H9 (cell line): Measurements from ENCODE around the gene KIF1A. TPM values are rescaled to one million over a fixed set of nuclear protein-coding genes. Genes with fewer than 3 reads are reported as not detected.

ENCODE experiments used
- DNase-seq: peaks from one replicate; pipeline ENCODE4 v3.0.0-alpha.2; 2017
- H2AFZ ChIP-seq: one replicate; pipeline ENCODE4 v1.6.1; 2013; ENCODE audit warnings: mild to moderate bottlenecking, low read length, control low read depth, moderate library complexity
- H2AK5ac ChIP-seq: 2 replicates; pipeline ENCODE4 v1.6.1; 2013; ENCODE audit warnings: low read length, control low read depth, mixed read lengths; ENCODE audit not compliant: insufficient read length
- H2BK120ac ChIP-seq: one replicate; pipeline ENCODE4 v1.6.1; 2013; ENCODE audit warnings: low read depth, mild to moderate bottlenecking, low read length, control low read depth, inconsistent platforms; ENCODE audit not compliant: poor library complexity, severe bottlenecking
- H2BK12ac ChIP-seq: 2 replicates; pipeline ENCODE4 v1.6.1; 2013; ENCODE audit warnings: low read length, control low read depth, mixed read lengths, low read depth; ENCODE audit not compliant: insufficient read length
- H2BK15ac ChIP-seq: 2 replicates; pipeline ENCODE4 v1.6.1; 2013; ENCODE audit warnings: low read depth, low read length, control low read depth
- H2BK20ac ChIP-seq: one replicate; pipeline ENCODE4 v1.6.1; 2013; ENCODE audit warnings: low read depth, mild to moderate bottlenecking, low read length, control low read depth, inconsistent platforms; ENCODE audit not compliant: poor library complexity, severe bottlenecking
- H2BK5ac ChIP-seq: 2 replicates; pipeline ENCODE4 v1.6.1; 2013; ENCODE audit warnings: low read length, control low read depth, mixed read lengths; ENCODE audit not compliant: insufficient read length
- H3K14ac ChIP-seq: 2 replicates; pipeline ENCODE4 v1.6.1; 2013; ENCODE audit warnings: low read length, control low read depth; ENCODE audit not compliant: insufficient read depth
- H3K18ac ChIP-seq: 2 replicates; pipeline ENCODE4 v1.6.1; 2013; ENCODE audit warnings: low read depth, mild to moderate bottlenecking, mixed read lengths, low read length, control low read depth; ENCODE audit not compliant: insufficient read length
- H3K23ac ChIP-seq: 2 replicates; pipeline ENCODE4 v1.6.1; 2013; ENCODE audit warnings: low read length, control low read depth, mixed read lengths, low read depth; ENCODE audit not compliant: insufficient read length
- H3K23me2 ChIP-seq: 2 replicates; pipeline ENCODE4 v1.6.1; 2013; ENCODE audit warnings: low read depth, mild to moderate bottlenecking, mixed read lengths, low read length, control low read depth; ENCODE audit not compliant: insufficient read length, poor library complexity, severe bottlenecking
- H3K27ac ChIP-seq: 2 replicates; pipeline ENCODE4 v1.5.1; 2013; ENCODE audit warnings: low read length, control low read depth, mixed read lengths, low read depth; ENCODE audit not compliant: insufficient read length
- H3K27me3 ChIP-seq: 2 replicates; pipeline ENCODE4 v1.6.1; 2013; ENCODE audit warnings: low read length, control low read depth, inconsistent platforms; ENCODE audit not compliant: insufficient read depth
- H3K4ac ChIP-seq: 2 replicates; pipeline ENCODE4 v1.6.1; 2013; ENCODE audit warnings: low read depth, mild to moderate bottlenecking, control low read depth, inconsistent platforms, low read length, moderate library complexity
- H3K4me1 ChIP-seq: 2 replicates; pipeline ENCODE4 v1.6.1; 2013; ENCODE audit warnings: low read length, control low read depth, inconsistent platforms; ENCODE audit not compliant: insufficient read depth
- H3K4me2 ChIP-seq: 2 replicates; pipeline ENCODE4 v1.6.1; 2013; ENCODE audit warnings: low read length, control low read depth, mixed read lengths; ENCODE audit not compliant: insufficient read length, insufficient read depth
- H3K56ac ChIP-seq: 2 replicates; pipeline ENCODE4 v1.6.1; 2013; ENCODE audit warnings: low read depth, mild to moderate bottlenecking, mixed read lengths, low read length, control low read depth; ENCODE audit not compliant: insufficient read length
- H3K79me1 ChIP-seq: 2 replicates; pipeline ENCODE4 v1.6.1; 2013; ENCODE audit warnings: low read depth, mild to moderate bottlenecking, moderate library complexity, low read length, control low read depth, inconsistent platforms; ENCODE audit not compliant: insufficient read depth, poor library complexity, severe bottlenecking
- H3K79me2 ChIP-seq: 2 replicates; pipeline ENCODE4 v1.6.1; 2013; ENCODE audit warnings: low read length, control low read depth, inconsistent platforms; ENCODE audit not compliant: insufficient read depth
- H3K9ac ChIP-seq: 2 replicates; pipeline ENCODE4 v1.6.1; 2013; ENCODE audit warnings: low read length, control low read depth, mixed read lengths; ENCODE audit not compliant: insufficient read length; ENCODE audit errors: extremely low read depth
- H3K9me3 ChIP-seq: one replicate; pipeline ENCODE4 v1.6.1; 2013; ENCODE audit warnings: low read depth, low read length, inconsistent platforms; ENCODE audit not compliant: control insufficient read depth
- H3T11ph ChIP-seq: one replicate; pipeline ENCODE4 v1.6.1; 2013; ENCODE audit warnings: mild to moderate bottlenecking, low read length, control low read depth, inconsistent platforms
- H4K20me1 ChIP-seq: one replicate; pipeline ENCODE4 v1.6.1; 2013; ENCODE audit not compliant: control insufficient read depth, insufficient read length, insufficient read depth
- H4K5ac ChIP-seq: 2 replicates; pipeline ENCODE4 v1.6.1; 2013; ENCODE audit warnings: low read depth, mild to moderate bottlenecking, mixed read lengths, low read length, control low read depth; ENCODE audit not compliant: insufficient read length
- H4K8ac ChIP-seq: replicated peaks from 2 replicates; pipeline ENCODE4 v1.6.1; 2013; ENCODE audit warnings: low read length, control low read depth, mixed read lengths, low read depth; ENCODE audit not compliant: insufficient read length
- H4K91ac ChIP-seq: 2 replicates; pipeline ENCODE4 v1.6.1; 2013; ENCODE audit warnings: low read depth, mild to moderate bottlenecking, moderate library complexity, mixed read lengths, low read length, control low read depth; ENCODE audit not compliant: insufficient read length
- H3K27ac Mint-ChIP-seq, 3 experiments: 2 replicates in 2 of 3; 3 replicates in 1 of 3; pipeline ENCODE4 v1.8.0; 2020 to 2021; ENCODE audit warnings: mixed read lengths in 3 of 3, mild to moderate bottlenecking in 1 of 3, moderate library complexity in 1 of 3
- H3K27me3 Mint-ChIP-seq: 2 replicates; pipeline ENCODE4 v1.8.0; 2021; ENCODE audit warnings: low read depth, mild to moderate bottlenecking, moderate library complexity, mixed read lengths
- H3K36me3 Mint-ChIP-seq, 3 experiments: 2 replicates in 2 of 3; 3 replicates in 1 of 3; pipeline ENCODE4 v1.8.0; 2020 to 2021; ENCODE audit warnings: low read depth in 3 of 3, mixed read lengths in 3 of 3; ENCODE audit not compliant: insufficient read depth in 1 of 3
- H3K4me1 Mint-ChIP-seq, 2 experiments: 2 replicates each; pipeline ENCODE4 v1.8.0; 2020; ENCODE audit warnings: mixed read lengths in 2 of 2
- H3K4me3 Mint-ChIP-seq, 2 experiments: 2 replicates in 1 of 2; 3 replicates in 1 of 2; pipeline ENCODE4 v1.8.0; 2020 to 2021; ENCODE audit warnings: mild to moderate bottlenecking in 2 of 2, mixed read lengths in 2 of 2, moderate library complexity in 1 of 2
- H3K9me3 Mint-ChIP-seq, 2 experiments: 2 replicates in 1 of 2; 3 replicates in 1 of 2; pipeline ENCODE4 v1.8.0; 2020; ENCODE audit warnings: mild to moderate bottlenecking in 2 of 2, mixed read lengths in 2 of 2, moderate library complexity in 1 of 2
- WGBS: extraction: QIAGEN DNeasy Blood & Tissue Kit; methylation state at CpG from one replicate; pipeline ENCODE4 v1.1.7; 2013; ENCODE audit warnings: missing lambda C conversion rate, low lambda C conversion rate, mixed read lengths; ENCODE audit not compliant: insufficient read length; ENCODE audit errors: extremely low coverage; 5-methylcytosine and 5-hydroxymethylcytosine counted together
- total RNA-seq: library from RNA; stranded (reverse); gene quantifications from 2 replicates; pipeline ENCODE4 v1.2.1, GENCODE V29; 2021
- TF ChIP-seq, protein P1 (sequence below): fragments of 200-600 bp; sonication (generic); conservative IDR thresholded peaks from 3 replicates; pipeline ENCODE4 v1.8.0; 2021; ENCODE audit warnings: antibody characterized with exemption, mild to moderate bottlenecking

KIF1A gene
- total RNA-seq, 1 experiment from 2014 or later = 204 TPM

DNA sequence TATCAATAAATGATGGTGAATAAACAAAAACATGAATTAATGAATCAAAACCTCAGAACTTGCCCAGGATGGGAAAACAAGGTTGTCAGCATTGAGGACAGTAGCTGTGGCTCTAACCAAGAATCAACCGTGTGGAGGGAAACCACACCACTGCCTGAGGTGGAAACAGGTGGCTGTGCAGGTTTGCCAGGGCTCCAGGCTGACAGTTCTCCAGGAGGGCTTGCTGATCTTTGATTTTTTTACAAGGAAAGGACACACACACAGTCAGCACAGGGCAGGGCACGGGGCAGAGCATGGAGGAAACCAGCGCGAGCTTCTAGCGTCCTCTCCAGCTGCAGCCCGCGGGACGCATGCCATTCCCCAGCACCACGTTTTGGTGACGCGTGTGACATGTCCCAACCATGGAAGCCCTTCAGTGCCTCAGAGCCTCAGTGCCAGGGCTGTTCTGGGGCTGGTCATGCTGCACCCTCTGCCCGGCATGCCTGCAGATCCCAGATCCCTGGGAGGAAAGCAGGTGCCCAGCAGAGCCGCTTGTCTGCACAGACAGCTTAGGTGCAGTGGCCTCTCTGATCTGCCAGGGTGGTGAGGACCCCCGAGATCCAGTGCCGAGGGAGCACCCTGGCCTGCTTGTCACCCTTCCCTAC is 32.8 kb upstream of the KIF1A start:
- H3K4me2 ChIP-seq = no peak overlapping the region
- H3K9me3 Mint-ChIP-seq = peaks cover 1 to 6% of the 10 kb centered on the region in 2 experiments; a peak in 4 of 5 replicates
- DNase-seq = no peak
- no peak overlapping the region for H2AFZ ChIP-seq
- no peak overlapping the region for H3K23ac ChIP-seq
- H2BK120ac ChIP-seq = no peak overlapping the region
- H3K4ac ChIP-seq = no peak overlapping the region
- H2BK15ac ChIP-seq = no peak overlapping the region
- no peaks in the 10 kb centered on the region for H3K4me1 ChIP-seq
- no peaks in the 10 kb centered on the region for H3K27me3 ChIP-seq
- H3K4me1 Mint-ChIP-seq = peaks cover 4 to 14% of the 10 kb centered on the region in 2 experiments
- H2BK5ac ChIP-seq = no peak overlapping the region
- no peaks in the 10 kb centered on the region for H3K9me3 ChIP-seq
- no peaks in the 10 kb centered on the region for H3K79me1 ChIP-seq
- no peak overlapping the region for H4K91ac ChIP-seq
- no peaks in the 10 kb centered on the region; the same call in 1 of the 2 replicates for H3K27me3 Mint-ChIP-seq
- no peak overlapping the region for H3K18ac ChIP-seq
- no peak overlapping the region for H3K56ac ChIP-seq
- WGBS = no CpG with 5 or more reads among the region's 15 CpGs
- H3T11ph ChIP-seq = no peak overlapping the region
- H2AK5ac ChIP-seq = no peak overlapping the region
- H2BK12ac ChIP-seq = no peak overlapping the region
- H4K20me1 ChIP-seq = no peaks in the 10 kb centered on the region
- H3K4me3 Mint-ChIP-seq = no peak overlapping the region
- no peak overlapping the region for H4K8ac ChIP-seq
- H3K9ac ChIP-seq = no peak overlapping the region
- H3K14ac ChIP-seq = no peak overlapping the region
- TF ChIP-seq, protein P1, sequence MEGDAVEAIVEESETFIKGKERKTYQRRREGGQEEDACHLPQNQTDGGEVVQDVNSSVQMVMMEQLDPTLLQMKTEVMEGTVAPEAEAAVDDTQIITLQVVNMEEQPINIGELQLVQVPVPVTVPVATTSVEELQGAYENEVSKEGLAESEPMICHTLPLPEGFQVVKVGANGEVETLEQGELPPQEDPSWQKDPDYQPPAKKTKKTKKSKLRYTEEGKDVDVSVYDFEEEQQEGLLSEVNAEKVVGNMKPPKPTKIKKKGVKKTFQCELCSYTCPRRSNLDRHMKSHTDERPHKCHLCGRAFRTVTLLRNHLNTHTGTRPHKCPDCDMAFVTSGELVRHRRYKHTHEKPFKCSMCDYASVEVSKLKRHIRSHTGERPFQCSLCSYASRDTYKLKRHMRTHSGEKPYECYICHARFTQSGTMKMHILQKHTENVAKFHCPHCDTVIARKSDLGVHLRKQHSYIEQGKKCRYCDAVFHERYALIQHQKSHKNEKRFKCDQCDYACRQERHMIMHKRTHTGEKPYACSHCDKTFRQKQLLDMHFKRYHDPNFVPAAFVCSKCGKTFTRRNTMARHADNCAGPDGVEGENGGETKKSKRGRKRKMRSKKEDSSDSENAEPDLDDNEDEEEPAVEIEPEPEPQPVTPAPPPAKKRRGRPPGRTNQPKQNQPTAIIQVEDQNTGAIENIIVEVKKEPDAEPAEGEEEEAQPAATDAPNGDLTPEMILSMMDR = no peak
- H3K79me2 ChIP-seq = no peaks in the 10 kb centered on the region
- no peaks in the 10 kb centered on the region for H3K23me2 ChIP-seq
- no peak overlapping the region for H3K27ac Mint-ChIP-seq
- H3K27ac ChIP-seq = no peak overlapping the region
- no peak overlapping the region for H2BK20ac ChIP-seq
- no peaks in the 10 kb centered on the region; a peak in 2 of 7 replicates for H3K36me3 Mint-ChIP-seq
- no peak overlapping the region for H4K5ac ChIP-seq
